Stimulated activated naive CD8-positive, alpha-beta T cell treated with anti-CD3 and anti-CD28 coated beads, Interleukin-15, Interleukin-2, amounts not matched to agents 100 ng/mL and 50 ng/mL, for 24 hours (primary cell): ENCODE data around the gene FOXD2.
A peak's percentile ranks its signal among the peaks of the same experiment; 100 is the strongest.

Source experiments
- H3K27ac Mint-ChIP-seq: one replicate; pipeline ENCODE4 v1.8.0; 2021; ENCODE audit warnings: mild to moderate bottlenecking, mixed read lengths
- H3K27me3 Mint-ChIP-seq: one replicate; pipeline ENCODE4 v1.8.0; 2021; ENCODE audit warnings: mixed read lengths
- H3K36me3 Mint-ChIP-seq: one replicate; pipeline ENCODE4 v1.8.0; 2021; ENCODE audit warnings: low read depth, mixed read lengths
- H3K4me1 Mint-ChIP-seq: one replicate; pipeline ENCODE4 v1.8.0; 2021; ENCODE audit warnings: low read depth, mixed read lengths
- H3K4me3 Mint-ChIP-seq: one replicate; pipeline ENCODE4 v1.8.0; 2021; ENCODE audit warnings: mild to moderate bottlenecking, mixed read lengths
- H3K9me3 Mint-ChIP-seq: one replicate; pipeline ENCODE4 v1.8.0; 2021; ENCODE audit warnings: mixed read lengths

Gene FOXD2

GRCh38 chr1:47432071-47433036 is 5.5 kb upstream of the FOXD2 start:
- H3K36me3 Mint-ChIP-seq = no peaks in the 10 kb centered on the region
- peaks cover 47% of the 10 kb centered on the region for H3K4me1 Mint-ChIP-seq
- peak overlapping the region; percentile 39 for H3K4me3 Mint-ChIP-seq
- H3K27ac Mint-ChIP-seq = no peak overlapping the region
- H3K27me3 Mint-ChIP-seq = peaks cover 41% of the 10 kb centered on the region
- no peaks in the 10 kb centered on the region for H3K9me3 Mint-ChIP-seq

GRCh38 chr1:47433037-47433421 is 4.8 kb upstream of the FOXD2 start:
- peaks cover 47% of the 10 kb centered on the region for H3K4me1 Mint-ChIP-seq
- H3K27ac Mint-ChIP-seq = no peak overlapping the region
- H3K27me3 Mint-ChIP-seq = peaks cover 41% of the 10 kb centered on the region
- no peaks in the 10 kb centered on the region for H3K36me3 Mint-ChIP-seq
- peak overlapping the region; percentile 39 for H3K4me3 Mint-ChIP-seq
- no peaks in the 10 kb centered on the region for H3K9me3 Mint-ChIP-seq

GRCh38 chr1:47433477-47434050 is 4.3 kb upstream of the FOXD2 start:
- no peaks in the 10 kb centered on the region for H3K9me3 Mint-ChIP-seq
- H3K4me1 Mint-ChIP-seq = peaks cover 47% of the 10 kb centered on the region
- H3K36me3 Mint-ChIP-seq = no peaks in the 10 kb centered on the region
- H3K4me3 Mint-ChIP-seq = peak overlapping the region; percentile 23
- peaks cover 41% of the 10 kb centered on the region for H3K27me3 Mint-ChIP-seq
- no peak overlapping the region for H3K27ac Mint-ChIP-seq

- Mint-ChIP-seq H3K27ac (no peak overlapping the region), H3K9me3 (no peaks in the 10 kb centered on the region), H3K27me3 (peaks cover 39% of the 10 kb centered on the region), H3K36me3 (no peaks in the 10 kb centered on the region), H3K4me1 (peaks cover 47% of the 10 kb centered on the region), H3K4me3 (peak overlapping the region; percentile 23)
Measured at GRCh38 chr1:47434051-47434842, 3.6 kb upstream of the FOXD2 start.

GRCh38 chr1:47435506-47436303 is 2.1 kb upstream of the FOXD2 start:
- Mint-ChIP-seq H3K4me3 (peak overlapping the region; percentile 91), H3K36me3 (no peaks in the 10 kb centered on the region), H3K9me3 (no peaks in the 10 kb centered on the region), H3K27me3 (peaks cover 37% of the 10 kb centered on the region), H3K27ac (no peak overlapping the region), H3K4me1 (peaks cover 47% of the 10 kb centered on the region)

- Mint-ChIP-seq H3K36me3 (no peaks in the 10 kb centered on the region), H3K4me3 (peak overlapping the region; percentile 91), H3K4me1 (peaks cover 40% of the 10 kb centered on the region), H3K9me3 (no peaks in the 10 kb centered on the region), H3K27me3 (peaks cover 31% of the 10 kb centered on the region), H3K27ac (peak overlapping the region; percentile 76)
Measured at GRCh38 chr1:47436304-47436978, 1.4 kb upstream of the FOXD2 start.

- peak overlapping the region; percentile 76 for H3K27ac Mint-ChIP-seq
- H3K4me1 Mint-ChIP-seq = peaks cover 35% of the 10 kb centered on the region
- peak overlapping the region; percentile 91 for H3K4me3 Mint-ChIP-seq
- H3K27me3 Mint-ChIP-seq = peaks cover 26% of the 10 kb centered on the region
- no peaks in the 10 kb centered on the region for H3K36me3 Mint-ChIP-seq
- no peaks in the 10 kb centered on the region for H3K9me3 Mint-ChIP-seq
Measured at GRCh38 chr1:47436979-47437446, 831 bp upstream of the FOXD2 start.

- Mint-ChIP-seq H3K27me3 (peaks cover 15% of the 10 kb centered on the region), H3K4me1 (peaks cover 25% of the 10 kb centered on the region), H3K4me3 (peak overlapping the region; percentile 62), H3K27ac (no peak overlapping the region), H3K9me3 (no peaks in the 10 kb centered on the region), H3K36me3 (no peaks in the 10 kb centered on the region)
Measured at GRCh38 chr1:47438165-47439016, 547 bp downstream of the FOXD2 start.

- peak overlapping the region; percentile 26 for H3K27ac Mint-ChIP-seq
- no peak overlapping the region for H3K4me3 Mint-ChIP-seq
- H3K9me3 Mint-ChIP-seq = no peaks in the 10 kb centered on the region
- H3K4me1 Mint-ChIP-seq = peaks cover 23% of the 10 kb centered on the region
- H3K36me3 Mint-ChIP-seq = no peaks in the 10 kb centered on the region
- H3K27me3 Mint-ChIP-seq = peaks cover 6% of the 10 kb centered on the region
Measured at GRCh38 chr1:47439017-47439818, 1.4 kb downstream of the FOXD2 start.

GRCh38 chr1:47439819-47440598 is 2.2 kb downstream of the FOXD2 start:
- no peak overlapping the region for H3K4me3 Mint-ChIP-seq
- H3K36me3 Mint-ChIP-seq = no peaks in the 10 kb centered on the region
- H3K27ac Mint-ChIP-seq = peak overlapping the region; percentile 26
- peaks cover 29% of the 10 kb centered on the region for H3K4me1 Mint-ChIP-seq
- peaks cover under 1% of the 10 kb centered on the region for H3K27me3 Mint-ChIP-seq
- no peaks in the 10 kb centered on the region for H3K9me3 Mint-ChIP-seq

GRCh38 chr1:47440599-47441081 is 2.8 kb downstream of the FOXD2 start:
- Mint-ChIP-seq H3K4me1 (peaks cover 31% of the 10 kb centered on the region), H3K9me3 (no peaks in the 10 kb centered on the region), H3K27me3 (no peaks in the 10 kb centered on the region), H3K27ac (no peak overlapping the region), H3K36me3 (no peaks in the 10 kb centered on the region), H3K4me3 (no peak overlapping the region)
